Activated CD4-positive, alpha-beta memory T cell treated with anti-CD3 and anti-CD28 coated beads, Interleukin-2, amount 10 ng/mL, durations not matched to agents 7 days and 5 days (primary cell): ENCODE data around the gene SERPINB6. TPM values are rescaled to one million over a fixed set of nuclear protein-coding genes. Genes with fewer than 3 reads are reported as not detected.
"Not testable (repeated sequence)": the region's sequence is repeated elsewhere in the genome, so short reads cannot be mapped to it uniquely, and the experiment has no call there.

Experiments used
- CTCF ChIA-PET: fragments of 350-600 bp; sonication (Branson Sonifier 250); formaldehyde crosslinking; loops from one replicate; lab custom pipeline; 2021; ENCODE audit warnings: antibody characterized with exemption, inconsistent platforms; lab: Charles Lee
- POLR2A ChIA-PET: fragments of 350-600 bp; sonication (Branson Sonifier 250); formaldehyde crosslinking; loops from one replicate; lab custom pipeline; 2021; ENCODE audit warnings: antibody characterized with exemption; lab: Charles Lee
- DNase-seq: peaks from one replicate; pipeline ENCODE4 v3.0.0-alpha.2; 2020
- H3K27ac Mint-ChIP-seq: one replicate; pipeline ENCODE4 v1.8.0; 2021; ENCODE audit warnings: mild to moderate bottlenecking, mixed read lengths
- H3K27me3 Mint-ChIP-seq: one replicate; pipeline ENCODE4 v1.8.0; 2021; ENCODE audit warnings: mixed read lengths
- H3K36me3 Mint-ChIP-seq: one replicate; pipeline ENCODE4 v1.8.0; 2021; ENCODE audit warnings: low read depth, mixed read lengths
- H3K4me1 Mint-ChIP-seq: one replicate; pipeline ENCODE4 v1.8.0; 2021; ENCODE audit warnings: mixed read lengths
- H3K4me3 Mint-ChIP-seq: one replicate; pipeline ENCODE4 v1.8.0; 2021; ENCODE audit warnings: mild to moderate bottlenecking, mixed read lengths
- H3K9me3 Mint-ChIP-seq: one replicate; pipeline ENCODE4 v1.8.0; 2021; ENCODE audit warnings: mixed read lengths
- total RNA-seq, 2 experiments: library from RNA; stranded (reverse); gene quantifications; one replicate each; pipeline ENCODE4 v1.2.3, GENCODE V29; 2021

The SERPINB6 gene
- total RNA-seq, 2 experiments from 2014 or later = 19.8 to 20.1 TPM

DNA sequence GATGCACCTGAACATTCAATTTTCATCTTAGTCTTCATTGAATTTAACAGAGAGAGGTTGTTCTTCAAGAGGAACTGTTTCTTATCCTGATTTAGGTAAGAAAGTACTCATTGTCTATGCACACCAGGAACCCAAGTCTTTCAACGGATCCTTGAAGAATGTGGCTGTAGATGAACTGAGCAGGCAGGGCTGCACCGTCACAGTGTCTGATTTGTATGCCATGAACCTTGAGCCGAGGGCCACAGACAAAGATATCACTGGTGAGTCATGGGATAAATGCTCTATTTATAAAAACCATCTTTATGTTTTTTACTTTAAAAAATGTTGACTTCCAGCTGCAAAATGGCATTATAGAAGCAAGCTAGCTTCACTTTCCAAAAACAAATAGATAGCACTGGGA is 38.6 kb upstream of the SERPINB6 start:
- no peak overlapping the region for H3K27ac Mint-ChIP-seq
- H3K36me3 Mint-ChIP-seq = peaks cover 94% of the 10 kb centered on the region
- no peak for DNase-seq
- H3K27me3 Mint-ChIP-seq = no peaks in the 10 kb centered on the region
- H3K9me3 Mint-ChIP-seq = peaks cover 33% of the 10 kb centered on the region
- peaks cover 20% of the 10 kb centered on the region for H3K4me1 Mint-ChIP-seq
- POLR2A ChIA-PET = interaction anchor here (2.2 kb wide), 1 partner anchor 44 kb away, joined by 4 read pairs; no protein-coding TSS in a partner anchor
- CTCF ChIA-PET = no interaction called here
- H3K4me3 Mint-ChIP-seq = no peak overlapping the region

DNA sequence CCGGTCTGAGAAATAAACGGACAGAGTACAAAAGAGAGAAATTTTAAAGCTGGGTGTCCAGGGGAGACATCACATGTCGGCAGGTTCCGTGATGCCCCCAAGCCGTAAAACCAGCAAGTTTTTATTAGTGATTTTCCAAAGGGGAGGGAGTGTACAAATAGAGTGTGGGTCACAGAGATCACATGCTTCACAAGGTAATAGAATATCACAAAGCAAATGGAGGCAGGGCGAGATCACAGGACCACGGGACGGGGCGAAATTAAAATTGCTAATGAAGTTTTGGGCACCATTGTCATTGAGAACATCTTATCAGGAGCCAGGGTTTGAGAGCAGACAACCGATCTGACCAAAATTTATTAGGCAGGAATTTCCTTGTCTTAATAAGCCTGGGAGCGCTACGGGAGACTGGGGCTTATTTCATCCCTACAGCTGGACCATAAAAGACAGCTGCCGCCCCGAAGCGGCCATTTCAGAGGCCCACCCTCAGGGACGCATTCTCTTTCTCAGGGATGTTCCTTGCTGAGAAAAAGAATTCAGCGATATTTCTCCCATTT is 37.4 kb upstream of the SERPINB6 start:
- peaks cover 89% of the 10 kb centered on the region for H3K36me3 Mint-ChIP-seq
- H3K27me3 Mint-ChIP-seq, CTCF ChIA-PET, H3K27ac Mint-ChIP-seq, H3K4me3 Mint-ChIP-seq, DNase-seq: not testable (repeated sequence)
- H3K4me1 Mint-ChIP-seq = peaks cover 16% of the 10 kb centered on the region
- H3K9me3 Mint-ChIP-seq = peaks cover 33% of the 10 kb centered on the region
- POLR2A ChIA-PET = interaction anchor here (0.6 kb wide), 1 partner anchor 241 kb away, joined by 3 read pairs; no protein-coding TSS in a partner anchor

DNA sequence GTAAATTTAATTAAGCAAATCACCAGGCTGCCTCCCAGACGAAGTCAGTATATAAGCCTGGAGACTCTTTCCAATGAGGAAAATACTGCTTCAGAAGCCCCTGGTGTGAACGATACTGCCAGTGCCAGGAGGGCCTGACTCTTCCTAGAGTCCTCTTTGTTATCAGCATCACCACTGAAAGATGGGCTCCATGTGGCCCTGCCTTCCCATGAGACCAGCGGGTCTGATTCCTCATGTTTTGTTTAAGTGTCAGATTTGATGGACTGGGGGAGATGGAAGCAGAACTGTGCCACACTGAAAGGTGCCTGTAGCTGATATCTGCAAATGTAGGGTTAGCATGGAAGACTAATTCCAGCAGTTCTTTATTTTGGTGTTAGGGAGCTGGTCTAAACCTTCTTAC is 36.2 kb upstream of the SERPINB6 start:
- CTCF ChIA-PET = interaction anchor here (1.2 kb wide), 1 partner anchor 9 kb away, joined by 4 read pairs; no protein-coding TSS in a partner anchor
- peaks cover 86% of the 10 kb centered on the region for H3K36me3 Mint-ChIP-seq
- H3K27ac Mint-ChIP-seq = no peak overlapping the region
- POLR2A ChIA-PET = interaction anchor here (1.2 kb wide), 1 partner anchor 18 kb away, joined by 3 read pairs; no protein-coding TSS in a partner anchor
- H3K4me3 Mint-ChIP-seq = no peak overlapping the region
- no peaks in the 10 kb centered on the region for H3K27me3 Mint-ChIP-seq
- peaks cover 15% of the 10 kb centered on the region for H3K4me1 Mint-ChIP-seq
- peaks cover 30% of the 10 kb centered on the region for H3K9me3 Mint-ChIP-seq
- no peak for DNase-seq

DNA sequence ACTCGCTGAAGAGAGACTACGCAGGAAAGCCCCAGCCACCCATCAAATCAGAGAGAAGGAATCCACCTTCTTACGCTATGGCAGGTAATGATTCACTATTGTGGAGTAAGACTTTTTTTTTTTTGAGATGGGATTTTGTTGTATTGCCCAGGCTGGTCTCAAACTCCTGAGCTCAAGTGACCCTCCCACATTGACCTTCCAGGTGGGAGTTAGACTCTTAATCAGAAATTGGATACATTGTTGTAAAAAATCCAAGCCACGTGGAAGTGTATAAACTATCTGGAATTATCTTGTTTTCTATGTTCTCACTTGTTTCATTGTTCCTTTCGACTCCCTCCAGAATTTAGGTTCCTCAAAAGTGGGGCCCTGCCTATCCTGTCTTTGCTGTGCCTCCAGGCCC is 35.1 kb upstream of the SERPINB6 start:
- H3K4me1 Mint-ChIP-seq = peaks cover 20% of the 10 kb centered on the region
- ChIA-PET CTCF (interaction anchor here (0.5 kb wide), 1 partner anchor 19 kb away, joined by 3 read pairs; no protein-coding TSS in a partner anchor), POLR2A (no interaction called here)
- H3K9me3 Mint-ChIP-seq = peaks cover 20% of the 10 kb centered on the region
- H3K27me3 Mint-ChIP-seq = no peaks in the 10 kb centered on the region
- no peak overlapping the region for H3K4me3 Mint-ChIP-seq
- no peak for DNase-seq
- peaks cover 76% of the 10 kb centered on the region for H3K36me3 Mint-ChIP-seq
- no peak overlapping the region for H3K27ac Mint-ChIP-seq

DNA sequence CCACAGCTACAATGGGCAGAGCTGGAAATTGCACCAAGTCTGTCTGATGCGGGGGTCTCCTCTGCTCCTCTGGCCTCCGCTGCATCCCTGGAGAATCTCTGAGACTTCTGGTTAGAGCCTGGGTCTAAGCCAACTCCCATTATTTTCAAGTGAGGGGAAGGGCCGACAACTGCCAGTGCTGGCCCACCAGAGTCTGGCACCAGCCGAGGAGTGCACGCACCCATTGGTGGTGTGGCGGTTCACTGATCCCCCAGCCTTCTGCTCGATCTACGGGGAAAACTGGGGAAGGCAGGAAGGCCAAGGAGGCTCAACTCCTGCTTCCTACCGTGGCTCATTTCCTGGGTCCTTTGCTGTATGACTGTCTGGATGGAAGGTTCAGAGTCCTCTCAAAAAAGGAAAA is 34.5 kb upstream of the SERPINB6 start:
- CTCF ChIA-PET = interaction anchor here (0.5 kb wide), 1 partner anchor 18 kb away, joined by 3 read pairs; no protein-coding TSS in a partner anchor
- DNase-seq = no peak
- H3K27ac Mint-ChIP-seq = no peak overlapping the region
- peaks cover 70% of the 10 kb centered on the region for H3K36me3 Mint-ChIP-seq
- H3K4me1 Mint-ChIP-seq = peaks cover 26% of the 10 kb centered on the region
- POLR2A ChIA-PET = no interaction called here
- H3K4me3 Mint-ChIP-seq = no peak overlapping the region
- H3K27me3 Mint-ChIP-seq = no peaks in the 10 kb centered on the region
- H3K9me3 Mint-ChIP-seq = peaks cover 14% of the 10 kb centered on the region

DNA sequence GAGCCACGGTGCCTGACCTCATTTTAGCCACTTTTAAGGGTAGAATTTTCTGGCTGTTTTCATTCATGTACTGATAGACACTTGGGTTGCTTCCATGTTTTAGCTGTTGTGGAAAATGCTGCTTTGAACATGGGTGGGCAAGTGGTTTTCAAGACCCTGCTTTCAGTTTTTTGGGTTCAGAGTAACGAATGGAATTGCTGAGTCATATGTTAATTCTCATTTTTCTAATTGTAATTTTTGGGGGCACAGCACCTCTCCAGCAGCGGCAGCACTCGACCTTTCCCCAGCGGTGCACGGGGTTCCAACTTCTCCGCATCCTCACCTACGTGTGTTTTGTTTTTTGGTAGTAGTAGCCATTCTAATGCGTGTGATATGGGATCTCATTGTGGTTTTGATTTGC is 33.7 kb upstream of the SERPINB6 start:
- CTCF ChIA-PET = no interaction called here
- no peak overlapping the region for H3K4me3 Mint-ChIP-seq

DNA sequence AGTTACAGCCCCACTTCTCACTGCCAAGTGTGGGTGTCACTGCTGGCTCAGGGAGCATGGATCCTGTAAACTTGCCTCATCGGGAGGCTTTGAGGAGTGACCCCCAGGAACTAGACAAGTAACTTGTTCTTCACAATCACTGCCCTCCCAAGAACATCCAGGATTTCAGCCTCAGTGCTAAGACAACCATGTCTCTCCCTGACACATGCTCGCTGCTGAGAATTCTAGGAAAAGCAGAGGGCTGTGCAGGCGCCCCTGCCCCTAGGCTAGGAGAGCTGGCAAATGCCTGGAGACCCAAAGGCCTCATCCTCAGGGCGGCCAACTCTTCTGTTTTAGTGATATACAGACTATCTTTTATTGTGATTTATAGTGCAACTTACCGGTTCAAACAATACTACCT is 31.9 kb upstream of the SERPINB6 start:
- H3K27me3 Mint-ChIP-seq, H3K27ac Mint-ChIP-seq, H3K4me3 Mint-ChIP-seq, H3K9me3 Mint-ChIP-seq, DNase-seq: not testable (repeated sequence)
- peaks cover 45% of the 10 kb centered on the region for H3K36me3 Mint-ChIP-seq
- POLR2A ChIA-PET = interaction anchor here (1.5 to 3.3 kb wide), 3 partner anchors 17 to 60 kb away, joined by 5 to 26 read pairs (median 19); no protein-coding TSS in a partner anchor
- H3K4me1 Mint-ChIP-seq = peaks cover 33% of the 10 kb centered on the region
- CTCF ChIA-PET = interaction anchor here (2.9 kb wide), 1 partner anchor 50 kb away, joined by 26 read pairs; no protein-coding TSS in a partner anchor

More for the DNA sequence above, 33.7 kb upstream of the SERPINB6 start:
- Mint-ChIP-seq H3K27me3 (no peaks in the 10 kb centered on the region), H3K9me3 (peaks cover 8% of the 10 kb centered on the region), H3K27ac (no peak overlapping the region), H3K36me3 (peaks cover 62% of the 10 kb centered on the region), H3K4me1 (peaks cover 26% of the 10 kb centered on the region)
- no peak for DNase-seq
- POLR2A ChIA-PET = interaction anchor here (0.6 kb wide), 1 partner anchor 33 kb away, joined by 3 read pairs; no protein-coding TSS in a partner anchor

DNA sequence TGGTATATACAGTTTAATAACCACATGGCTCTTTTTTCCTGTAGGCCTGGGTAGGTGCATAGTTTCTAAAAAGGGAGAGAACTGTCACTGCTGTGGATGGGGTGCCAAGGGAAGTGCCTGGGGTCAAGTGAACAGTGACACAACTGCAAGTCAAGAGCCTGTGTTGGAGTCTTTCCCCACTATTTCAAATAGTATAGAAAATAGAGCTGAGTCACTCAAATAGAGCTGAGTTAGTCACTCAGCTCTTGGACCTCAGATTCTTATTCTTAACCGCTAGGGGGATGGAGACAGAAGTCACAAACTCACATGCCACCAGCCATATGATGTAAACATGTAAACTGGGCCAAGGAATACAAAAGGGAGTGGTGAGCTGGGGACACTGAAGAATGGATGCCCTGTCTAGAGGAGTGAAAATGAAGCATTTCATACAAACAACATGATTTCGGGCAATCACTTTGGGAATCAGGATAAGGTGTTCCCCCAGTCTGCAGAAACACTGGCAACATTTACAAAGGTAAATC is 30.5 kb upstream of the SERPINB6 start:
- CTCF ChIA-PET = interaction anchor here (1.0 to 3.8 kb wide), 19 partner anchors 9 to 160 kb away, joined by 3 to 50 read pairs (median 6); partner anchors contain the start of genes RIPK1 and SERPINB1
- no peaks in the 10 kb centered on the region for H3K27me3 Mint-ChIP-seq
- DNase-seq = peak; percentile 38
- peaks cover 37% of the 10 kb centered on the region for H3K4me1 Mint-ChIP-seq
- POLR2A ChIA-PET = interaction anchor here (0.6 to 4.3 kb wide), 14 partner anchors 9 to 176 kb away, joined by 3 to 91 read pairs (median 4); partner anchors contain the start of genes RIPK1 and SERPINB1
- peak overlapping the region; percentile 41 for H3K27ac Mint-ChIP-seq
- H3K36me3 Mint-ChIP-seq = peaks cover 31% of the 10 kb centered on the region
- peak overlapping the region; percentile 30 for H3K4me3 Mint-ChIP-seq
- H3K9me3 Mint-ChIP-seq = no peaks in the 10 kb centered on the region

DNA sequence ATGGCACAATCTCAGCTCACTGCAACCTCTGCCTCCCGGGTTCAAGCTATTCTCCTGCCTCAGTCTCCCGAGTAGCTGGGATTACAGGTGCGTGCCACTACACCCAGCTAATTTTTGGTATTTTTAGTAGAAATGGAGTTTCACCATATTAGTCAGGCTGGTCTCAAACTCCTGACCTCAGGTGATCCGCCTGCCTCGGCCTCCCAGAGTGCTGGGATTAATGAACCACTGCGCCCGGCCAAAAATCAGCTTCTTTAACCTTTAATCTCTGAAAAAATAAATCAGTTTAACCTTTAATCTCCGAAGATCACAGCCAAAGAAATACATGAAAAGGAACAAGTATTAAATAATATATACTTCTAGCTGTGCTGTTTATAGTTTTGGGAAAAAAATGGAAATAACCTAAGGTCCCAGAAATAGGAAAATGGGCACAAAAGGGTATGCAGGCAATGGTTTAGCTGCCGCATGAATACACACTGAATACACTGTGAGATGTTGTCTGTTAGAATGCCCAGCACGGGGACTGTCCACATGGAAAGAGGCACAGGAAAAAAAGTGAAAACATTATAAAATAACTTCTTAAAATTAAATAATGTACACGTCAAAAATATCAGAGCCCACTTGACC is 29.9 kb upstream of the SERPINB6 start:
- H3K9me3 Mint-ChIP-seq = no peaks in the 10 kb centered on the region
- peaks cover 38% of the 10 kb centered on the region for H3K4me1 Mint-ChIP-seq
- POLR2A ChIA-PET = interaction anchor here (0.6 to 4.3 kb wide), 14 partner anchors 9 to 175 kb away, joined by 3 to 91 read pairs (median 4); partner anchors contain the start of genes RIPK1 and SERPINB1
- H3K27me3 Mint-ChIP-seq = peaks cover 1% of the 10 kb centered on the region
- no peak for DNase-seq
- no peak overlapping the region for H3K27ac Mint-ChIP-seq
- peaks cover 25% of the 10 kb centered on the region for H3K36me3 Mint-ChIP-seq
- peak overlapping the region; percentile 87 for H3K4me3 Mint-ChIP-seq
- CTCF ChIA-PET = interaction anchor here (1.0 to 3.8 kb wide), 22 partner anchors 10 to 159 kb away, joined by 3 to 50 read pairs (median 5); partner anchors contain the start of genes RIPK1 and SERPINB1

DNA sequence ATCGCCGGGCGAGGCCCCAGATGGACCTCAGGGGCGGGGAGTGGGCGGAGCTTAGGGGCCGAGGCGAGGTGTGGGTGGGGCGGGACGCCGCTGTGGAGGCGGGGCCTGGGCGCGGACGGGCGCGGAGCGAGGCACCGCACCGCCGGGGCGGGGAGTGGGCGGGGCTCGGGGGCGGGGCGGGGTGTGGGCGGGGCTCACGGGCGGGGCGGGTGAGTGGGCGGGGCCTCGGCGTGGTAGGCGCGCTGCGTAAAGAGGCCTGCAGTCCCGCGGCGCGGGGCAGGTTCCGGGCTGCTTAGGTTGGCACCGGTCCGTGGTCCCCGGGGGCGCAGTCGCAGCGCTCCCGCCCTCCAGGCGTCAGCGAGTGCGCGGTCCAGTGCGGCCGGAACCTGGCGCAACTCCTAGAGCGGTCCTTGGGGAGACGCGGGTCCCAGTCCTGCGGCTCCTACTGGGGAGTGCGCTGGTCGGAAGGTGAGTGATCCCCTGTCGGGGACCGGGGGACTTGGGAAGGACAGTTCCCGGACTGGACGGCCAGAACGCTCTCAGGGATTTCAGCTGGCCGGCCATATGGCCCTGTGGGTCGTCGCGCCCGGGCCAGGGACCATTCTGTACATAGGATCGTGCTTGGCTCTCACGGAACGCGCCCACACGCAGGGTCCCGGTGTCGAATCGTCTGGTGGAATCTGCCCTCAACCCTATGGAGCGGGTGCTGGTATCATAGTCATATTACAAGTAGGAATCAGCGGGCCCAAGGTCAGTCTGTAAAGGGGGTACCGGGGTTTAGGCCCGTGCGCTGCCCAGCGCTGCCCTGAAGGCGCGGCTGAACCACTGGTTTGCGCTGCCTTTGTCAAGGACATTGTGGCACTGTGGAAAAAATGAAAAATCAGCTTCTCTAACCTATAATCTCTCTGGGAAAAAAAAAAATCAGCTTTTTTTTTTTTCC is 28.5 kb upstream of the SERPINB6 start, which contains the start of gene NQO2:
Gene NQO2, plus strand, starts transcription at position 277 of the 940 bp plus-strand sequence. CDS start 6,659 bp downstream, outside the sequence.
- peaks cover 2% of the 10 kb centered on the region for H3K27me3 Mint-ChIP-seq
- peaks cover 35% of the 10 kb centered on the region for H3K4me1 Mint-ChIP-seq
- peaks cover 14% of the 10 kb centered on the region for H3K36me3 Mint-ChIP-seq
- peak; percentile 94 for DNase-seq
- ChIA-PET CTCF (interaction anchor here (0.5 to 3.8 kb wide), 19 partner anchors 10 to 159 kb away, joined by 3 to 50 read pairs (median 7); partner anchors contain the start of gene RIPK1), POLR2A (interaction anchor here (0.6 to 4.3 kb wide), 17 partner anchors 10 to 259 kb away, joined by 3 to 91 read pairs (median 5); partner anchors contain the start of genes RIPK1 and SERPINB1)
- peak within 1 kb of the TSS; percentile 83 for H3K27ac Mint-ChIP-seq
- H3K4me3 Mint-ChIP-seq = peak within 1 kb of the TSS; percentile 88
- H3K9me3 Mint-ChIP-seq = no peaks in the 10 kb centered on the region

DNA sequence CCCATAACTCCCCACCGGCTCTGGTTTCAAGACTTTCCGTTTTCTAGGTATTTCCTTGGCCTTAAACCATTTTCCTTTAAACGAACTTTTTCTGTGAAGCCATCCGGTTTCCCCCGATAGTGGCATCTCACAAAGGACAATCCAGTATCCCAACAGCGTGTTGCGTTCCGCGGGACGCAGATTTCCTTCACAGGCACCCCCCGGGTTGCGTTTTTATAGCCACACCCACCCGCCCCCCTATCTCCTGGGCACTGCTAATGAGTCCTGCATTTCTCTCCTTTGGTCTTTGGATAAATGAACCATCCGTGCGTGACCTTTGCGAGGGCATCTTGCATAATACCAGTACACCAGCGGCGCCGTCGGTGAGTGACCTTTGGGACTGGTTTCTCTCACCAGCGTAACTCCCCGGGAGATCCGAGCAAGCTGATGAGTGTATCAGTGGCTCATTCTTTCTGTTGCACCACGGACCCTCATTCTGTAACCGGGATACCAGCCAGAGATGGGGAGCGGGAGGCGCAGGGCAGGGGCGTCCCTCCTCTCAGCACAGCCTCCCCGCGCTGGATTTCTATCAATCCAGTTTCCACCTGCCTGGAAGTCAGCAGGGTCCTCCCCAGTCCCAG is 27.7 kb upstream of the SERPINB6 start:
- H3K27me3 Mint-ChIP-seq = peaks cover 2% of the 10 kb centered on the region
- H3K4me1 Mint-ChIP-seq = peaks cover 35% of the 10 kb centered on the region
- H3K9me3 Mint-ChIP-seq = no peaks in the 10 kb centered on the region
- peak overlapping the region; percentile 88 for H3K4me3 Mint-ChIP-seq
- ChIA-PET CTCF (interaction anchor here (0.5 to 3.8 kb wide), 11 partner anchors 9 to 153 kb away, joined by 3 to 50 read pairs (median 7); partner anchors contain the start of gene RIPK1), POLR2A (interaction anchor here (0.6 to 4.3 kb wide), 12 partner anchors 10 to 260 kb away, joined by 3 to 91 read pairs (median 5); partner anchors contain the start of genes RIPK1 and SERPINB1)
- H3K36me3 Mint-ChIP-seq = peaks cover 8% of the 10 kb centered on the region
- peak; percentile 33 for DNase-seq
- H3K27ac Mint-ChIP-seq = peak overlapping the region; percentile 83
